Thoracic aorta endothelial cell (primary cell): ENCODE measurements around the gene KLF16. TPM values are rescaled to one million over a fixed set of nuclear protein-coding genes. Genes with fewer than 3 reads are reported as not detected.

Source experiments
- total RNA-seq: library from RNA; depleted of rRNA; stranded (reverse); fragments of >200 nt; gene quantifications from 2 replicates; pipeline ENCODE4 v1.2.3, GENCODE V29; 2012

Gene KLF16
- 11.0 and 14.4 TPM in 2 replicates for total RNA-seq

GRCh38 chr19:1863328-1863637 lies at the start of gene KLF16:
KLF16 (minus strand) TSS chr19:1863579; CDS start chr19:1863497, 82 bp downstream.

GRCh38 chr19:1905110-1905862 lies 41.9 kb upstream of the KLF16 start, which contains the start of the genes ADAT3 and SCAMP4:
ADAT3 (plus strand) TSS chr19:1905399; CDS start chr19:1912048, 6,649 bp downstream.
SCAMP4 (plus strand) TSS chr19:1905399; CDS start chr19:1915020, 9,621 bp downstream.

GRCh38 chr19:1885398-1886119 lies 22.2 kb upstream of the KLF16 start, which contains the start of gene ABHD17A:
ABHD17A (minus strand) TSS chr19:1885496; CDS start chr19:1881566, 3,930 bp downstream.

GRCh38 chr19:1848399-1849131 lies 14.8 kb downstream of the KLF16 start, which contains the start of gene REXO1:
REXO1 (minus strand) TSS chr19:1848483; CDS start chr19:1848358, 125 bp downstream.

GRCh38 chr19:1811942-1812425 lies 51.4 kb downstream of the KLF16 start, which contains the start of gene ATP8B3:
ATP8B3 (minus strand) TSS chr19:1812276; CDS start chr19:1811736, 540 bp downstream.

Other genes starting within 250 kb of the KLF16 start
- gene TCF3, start 211.0 kb downstream of the KLF16 start, total RNA-seq = 94.9 and 154 TPM in 2 replicates
- gene ONECUT3, start 110.1 kb downstream of the KLF16 start, total RNA-seq = not detected in 2 replicates
- 1.2 and 2.2 TPM in 2 replicates for gene ATP8B3, start 51.3 kb downstream of the KLF16 start, total RNA-seq
- 24.3 and 31.5 TPM in 2 replicates for gene REXO1, start 15.1 kb downstream of the KLF16 start, total RNA-seq
- gene ABHD17A, start 21.9 kb upstream of the KLF16 start, total RNA-seq = 56.3 and 82.8 TPM in 2 replicates
- 3.9 and 5.6 TPM in 2 replicates for gene ADAT3, start 41.8 kb upstream of the KLF16 start, total RNA-seq
- 46.0 and 53.7 TPM in 2 replicates for gene SCAMP4, start 41.8 kb upstream of the KLF16 start, total RNA-seq
- gene CSNK1G2, start 77.6 kb upstream of the KLF16 start, total RNA-seq = 52.7 and 71.3 TPM in 2 replicates
- 39.5 and 59.9 TPM in 2 replicates for gene BTBD2, start 152.1 kb upstream of the KLF16 start, total RNA-seq
- 74.6 and 104 TPM in 2 replicates for gene MKNK2, start 187.7 kb upstream of the KLF16 start, total RNA-seq
- 30.2 and 42.6 TPM in 2 replicates for gene MOB3A, start 232.7 kb upstream of the KLF16 start, total RNA-seq
- 0.27 and 0.50 TPM in 2 replicates for gene IZUMO4, start 233.3 kb upstream of the KLF16 start, total RNA-seq